GM12891 (cell line): ENCODE measurements around the gene OVOL1.

Experiments used
- POLR2A ChIP-seq: IDR thresholded peaks from 2 replicates; pipeline ENCODE4 v1.6.1; 2011; ENCODE audit warnings: low read depth, low read length, control low read depth
- TAF1 ChIP-seq: IDR thresholded peaks from 2 replicates; pipeline ENCODE4 v1.6.1; 2011; ENCODE audit warnings: low read depth, low read length, control low read depth

DNA sequence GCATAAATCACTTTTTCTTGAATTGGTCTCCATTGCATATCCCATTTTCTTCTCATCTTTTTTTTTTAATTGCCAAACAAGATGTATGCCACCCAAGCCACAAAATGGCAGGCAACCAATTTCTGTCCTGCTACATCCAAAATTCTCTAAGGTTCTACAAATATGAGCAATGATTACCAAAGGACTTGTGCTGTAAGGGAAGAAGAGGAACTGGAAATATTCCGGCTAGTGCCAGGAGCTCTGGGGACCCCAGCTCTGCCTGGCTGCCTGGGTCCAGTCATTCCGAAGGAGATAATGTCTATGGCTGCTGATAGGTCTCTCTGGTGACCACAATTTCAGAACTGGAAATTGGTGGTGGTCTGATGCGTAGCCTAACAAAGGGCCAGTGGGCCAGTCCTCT lies 29.8 kb downstream of the OVOL1 start:
- TF ChIP-seq POLR2A (no peak), TAF1 (no peak)
